Upper lobe of left lung (tissue), 6 donors: ENCODE measurements around the gene SGCA. TPM values are rescaled to one million over a fixed set of nuclear protein-coding genes. Genes with fewer than 3 reads are reported as not detected.
A peak's percentile ranks its signal among the peaks of the same experiment; 100 is the strongest.

ENCODE experiments used
- ATAC-seq, 2 donors: fragments of 200-7000 bp; cut with Tn5 transposase; one replicate each; pipeline ENCODE4 v1.9.1; 2022; ENCODE audit warnings: mild to moderate bottlenecking in 2 of 2, moderate library complexity in 2 of 2; ENCODE audit not compliant: low FRiP score in 2 of 2
- DNase-seq, 2 donors: peaks; one replicate each; pipeline ENCODE4 v3.0.0-alpha.2; 2019 to 2020
- H3K27ac ChIP-seq, 4 donors: fragments of 200-600 bp; sonication (generic); one replicate each; pipeline ENCODE4 v1.5.1; 2016 to 2019
- H3K27me3 ChIP-seq, 4 donors: fragments of 200-600 bp; sonication (generic); one replicate each; pipeline ENCODE4 v1.5.1; 2017 to 2019
- H3K36me3 ChIP-seq, 4 donors: fragments of 200-600 bp; sonication (generic); one replicate each; pipeline ENCODE4 v1.5.1; 2016 to 2019
- H3K4me1 ChIP-seq, 4 donors: fragments of 200-600 bp; sonication (generic); one replicate each; pipeline ENCODE4 v1.5.1; 2018 to 2019
- H3K4me3 ChIP-seq, 4 donors: fragments of 200-600 bp; sonication (generic); one replicate each; pipeline ENCODE4 v1.5.1; 2017 to 2019; ENCODE audit warnings: mild to moderate bottlenecking in 2 of 4, moderate library complexity in 1 of 4
- H3K9me3 ChIP-seq, 4 donors: fragments of 200-600 bp; sonication (generic); one replicate each; pipeline ENCODE4 v1.5.1; 2018 to 2019
- CTCF ChIP-seq, 6 experiments: fragments of 450-650 bp in 4 of 6; fragments of 200-600 bp in 2 of 6; sonication (generic) in 2 of 6; IDR thresholded peaks; one replicate each; pipeline ENCODE4 v1.5.1; 2016 to 2019; ENCODE audit warnings: antibody characterized with exemption in 6 of 6
- EP300 ChIP-seq, 4 donors: sonication (generic); formaldehyde crosslinking; IDR thresholded peaks; one replicate each; pipeline ENCODE4 v1.5.1; 2017; ENCODE audit warnings: antibody characterized with exemption in 4 of 4, control low read depth in 2 of 4
- POLR2A ChIP-seq, 4 donors: fragments of 450-650 bp; IDR thresholded peaks; one replicate each; pipeline ENCODE4 v1.5.1; 2016 to 2017; ENCODE audit warnings: antibody characterized with exemption in 4 of 4, mild to moderate bottlenecking in 2 of 4
- POLR2AphosphoS5 ChIP-seq, 2 donors: sonication (generic); formaldehyde crosslinking; IDR thresholded peaks; one replicate each; pipeline ENCODE4 v1.5.1; 2017; ENCODE audit warnings: antibody characterized with exemption in 2 of 2
- WGBS, 2 donors: methylation state at CpG; one replicate each; pipeline ENCODE4 v1.1.5; 2017 to 2018; 5-methylcytosine and 5-hydroxymethylcytosine counted together
- total RNA-seq, 6 donors: library from RNA; depleted of rRNA in 4 of 6; stranded (reverse); fragments of >200 nt in 4 of 6; gene quantifications; one replicate each; pipeline versions ENCODE4 v1.1.0 to v1.2.1, GENCODE V29; 2016 to 2021
- donor health status: DM: no; HTN: no; CAD: no; lungs with moderate emphysema.
- donor health status: DM: no; HTN: yes; CAD: no; lungs with severe emphysema.

SGCA gene
- total RNA-seq, 6 donors from 2014 or later: 1.6 to 19.7 (median 14.1) TPM

- Histone ChIP-seq H3K9me3 (no peaks in the 10 kb centered on the region), H3K36me3 (peaks cover 0 to 57% (median 24%) of the 10 kb centered on the region in 4 donors), H3K27me3 (peaks cover 0 to 3% (median under 1%) of the 10 kb centered on the region in 4 donors), H3K4me1 (peaks cover 16 to 24% (median 20%) of the 10 kb centered on the region in 4 donors), H3K4me3 (no peak overlapping the region), H3K27ac (peak overlapping the region in 2 of 4 donors; percentile 26 to 57)
- ATAC-seq (no peak), DNase-seq (no peak)
- 78% methylated on average over 4 of the region's 5 CpGs; no CpG with 5 or more reads in 1 of the 2 donors for WGBS, 2 donors
- TF ChIP-seq POLR2A (IDR thresholded peaks at IDR 0.05) (no peak), POLR2AphosphoS5 (IDR thresholded peaks at IDR 0.05) (no peak), CTCF (IDR thresholded peaks at IDR 0.05) (no peak), EP300 (IDR thresholded peaks at IDR 0.05) (no peak)
Observed at GRCh38 chr17:50196036-50196435, 30.2 kb downstream of the SGCA start.

- no peak for TF ChIP-seq POLR2AphosphoS5 (IDR thresholded peaks at IDR 0.05)
- no peak for TF ChIP-seq POLR2A (IDR thresholded peaks at IDR 0.05)
- TF ChIP-seq EP300 (IDR thresholded peaks at IDR 0.05): no peak
- no peak for TF ChIP-seq CTCF (IDR thresholded peaks at IDR 0.05)
- Histone ChIP-seq H3K4me1 (peaks cover 18 to 32% (median 25%) of the 10 kb centered on the region in 4 donors), H3K27me3 (peaks cover 0 to 10% (median 3%) of the 10 kb centered on the region in 4 donors), H3K4me3 (no peak overlapping the region), H3K27ac (peak overlapping the region in 2 of 4 donors; percentile 38 to 57), H3K9me3 (no peaks in the 10 kb centered on the region), H3K36me3 (peaks cover 0 to 49% (median 20%) of the 10 kb centered on the region in 4 donors)
- 86 to 88% methylated on average over 6 of the region's 6 CpGs for WGBS, 2 donors
- ATAC-seq (no peak), DNase-seq (no peak)
Observed at GRCh38 chr17:50196826-50197225, 31.0 kb downstream of the SGCA start.

GRCh38 chr17:50198026-50198669, 32.3 kb downstream of the SGCA start:
- 18 to 26% methylated on average over 7 of the region's 7 CpGs for WGBS, 2 donors
- no peaks in the 10 kb centered on the region for H3K9me3 ChIP-seq
- peaks cover 0 to 37% (median 14%) of the 10 kb centered on the region in 4 donors for H3K36me3 ChIP-seq
- no peak overlapping the region for H3K4me3 ChIP-seq
- ATAC-seq (no peak), DNase-seq (peak in 1 of 2 donors; percentile 51)
- H3K27ac ChIP-seq: peak overlapping the region in 2 of 4 donors; percentile 38 to 42
- TF ChIP-seq CTCF (IDR thresholded peaks at IDR 0.05): peak; percentile 34 to 64 (median 59)
- no peak for TF ChIP-seq EP300 (IDR thresholded peaks at IDR 0.05)
- H3K27me3 ChIP-seq: peaks cover 0 to 10% (median 3%) of the 10 kb centered on the region in 4 donors
- H3K4me1 ChIP-seq: peaks cover 18 to 32% (median 25%) of the 10 kb centered on the region in 4 donors

- Histone ChIP-seq H3K4me3 (peak overlapping the region in 3 of 4 donors; percentile 34 to 50 (median 45)), H3K4me1 (peaks cover 18 to 32% (median 25%) of the 10 kb centered on the region in 4 donors)
- WGBS, 2 donors: 50 to 52% methylated on average over 23 to 41 of the region's 41 CpGs
Observed at GRCh38 chr17:50199211-50199802, 33.5 kb downstream of the SGCA start.

More at GRCh38 chr17:50199211-50199802, 33.5 kb downstream of the SGCA start:
- DNase-seq (peak in 1 of 2 donors; percentile 85), ATAC-seq (no peak)
- Histone ChIP-seq H3K27ac (peak overlapping the region in 3 of 4 donors; percentile 68 to 86 (median 82)), H3K9me3 (no peaks in the 10 kb centered on the region), H3K36me3 (peaks cover 0 to 29% (median 10%) of the 10 kb centered on the region in 4 donors), H3K27me3 (peaks cover 0 to 10% (median 3%) of the 10 kb centered on the region in 4 donors)
- TF ChIP-seq CTCF (IDR thresholded peaks at IDR 0.05): no peak
- no peak for TF ChIP-seq POLR2AphosphoS5 (IDR thresholded peaks at IDR 0.05)
- TF ChIP-seq EP300 (IDR thresholded peaks at IDR 0.05): no peak
- no peak for TF ChIP-seq POLR2A (IDR thresholded peaks at IDR 0.05)
